Activated naive CD4-positive, alpha-beta T cell (primary cell): Measurements from ENCODE around the gene CPNE2.
"Not testable (repeated sequence)": the region's sequence is repeated elsewhere in the genome, so short reads cannot be mapped to it uniquely, and the experiment has no call there.

Experiments
- DNase-seq, 4 experiments: peaks; one replicate each; lab custom pipeline; 2025; lab: John Stamatoyannopoulos, UW

The CPNE2 gene

DNA sequence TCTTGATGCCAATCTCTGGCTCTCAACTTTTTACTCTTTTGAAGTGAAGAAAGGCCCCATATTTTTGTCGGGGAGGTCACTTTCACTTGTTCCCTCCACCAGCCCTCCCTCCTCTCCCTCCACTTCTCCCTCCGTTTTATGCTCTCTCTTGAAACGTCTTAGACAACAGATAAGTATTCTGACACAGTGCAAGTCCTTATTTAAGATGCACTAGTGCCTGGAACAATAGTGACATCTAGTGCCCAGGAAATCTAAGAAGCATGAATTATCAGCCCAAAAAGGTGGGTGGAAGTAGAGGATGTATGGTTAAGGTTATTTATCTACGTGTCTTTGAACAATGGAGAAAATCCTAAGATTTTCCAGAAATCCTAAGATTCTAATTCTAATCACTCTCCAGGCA lies 75.6 kb downstream of the CPNE2 start:
- DNase-seq = no peak

DNA sequence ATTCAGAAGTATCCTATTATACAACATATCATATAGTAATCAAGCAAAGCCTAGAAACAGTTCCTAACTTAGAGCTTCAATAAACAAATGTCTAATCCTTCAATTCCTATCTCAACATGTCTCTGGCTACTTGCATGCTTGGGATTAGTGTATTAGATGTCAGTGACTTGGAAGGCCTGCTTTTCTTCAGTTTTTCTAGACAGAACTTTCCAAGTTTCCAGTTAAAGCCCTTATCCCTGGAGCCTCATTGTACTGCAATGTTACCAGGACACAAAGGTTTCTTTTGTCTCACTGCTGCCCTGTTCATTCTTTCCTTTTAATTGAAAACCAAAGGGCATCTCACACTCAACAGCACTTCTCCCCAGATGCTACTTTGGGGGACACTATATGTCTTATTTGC lies 76.9 kb downstream of the CPNE2 start:
- DNase-seq = no peak

DNA sequence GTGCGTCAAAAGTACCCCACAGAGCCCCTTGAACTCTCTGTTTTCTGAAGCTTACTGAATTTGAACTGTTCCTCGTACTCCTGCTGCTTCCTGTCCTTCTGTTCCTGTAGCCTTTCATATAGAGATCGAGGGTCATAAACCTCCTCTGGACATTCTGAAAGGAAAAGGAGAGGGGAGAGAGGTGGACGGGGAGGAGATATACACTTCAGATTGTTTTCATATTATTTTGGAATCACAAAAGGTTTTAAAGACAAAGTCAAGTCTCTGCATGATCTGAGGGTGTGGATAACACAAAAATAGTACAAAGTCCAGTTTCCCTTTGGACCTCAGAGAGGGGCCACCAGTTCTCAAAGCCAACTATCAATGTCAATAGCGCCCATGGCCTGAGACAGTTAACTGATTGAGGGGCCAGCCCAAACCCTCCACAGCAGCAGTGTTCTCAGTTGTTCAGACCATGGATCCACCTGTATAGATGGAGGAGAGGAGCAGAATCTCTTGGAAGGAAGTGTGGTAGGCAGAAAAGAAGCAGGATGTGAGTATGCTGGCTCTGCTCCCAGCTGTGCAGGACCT lies 80.4 kb downstream of the CPNE2 start:
- no peak for DNase-seq

DNA sequence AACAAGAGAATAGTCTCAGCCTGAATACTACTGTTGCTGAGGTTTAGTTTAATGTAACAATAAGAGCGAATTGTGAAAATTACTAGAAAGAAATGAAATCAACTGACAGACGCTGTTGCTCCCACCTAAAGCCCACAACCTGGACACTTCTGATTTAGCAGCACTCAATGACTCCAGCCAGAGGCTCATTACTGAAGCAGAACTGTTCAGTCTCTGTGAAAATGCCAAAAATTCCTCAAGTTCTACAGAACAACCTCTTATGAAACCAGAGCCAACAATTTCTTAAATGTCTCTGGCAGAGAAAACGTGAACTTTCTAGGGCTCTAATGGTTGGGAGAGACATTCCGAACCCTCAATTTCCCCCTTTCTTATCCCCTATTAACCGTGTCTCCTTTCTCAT lies 83.5 kb downstream of the CPNE2 start:
- no peak for DNase-seq

DNA sequence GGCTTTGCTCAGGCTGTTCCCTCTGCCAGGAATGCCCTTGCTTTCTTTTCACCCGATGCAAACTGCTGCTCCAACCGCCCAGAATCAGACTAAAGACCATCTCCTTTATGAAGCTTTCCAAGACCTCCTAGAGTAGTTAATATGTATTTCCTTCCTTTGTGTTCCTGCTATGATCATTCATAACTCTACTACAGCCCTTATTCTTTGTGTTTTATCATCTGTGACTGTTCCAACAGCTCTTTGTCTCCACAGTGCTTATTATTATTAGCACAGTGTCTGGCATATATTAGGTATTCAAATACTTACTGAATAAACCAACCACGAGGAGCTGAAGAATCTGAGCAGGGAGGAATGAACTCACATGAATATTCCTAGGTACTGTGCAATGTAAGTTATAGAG lies 85.8 kb downstream of the CPNE2 start:
- DNase-seq = no peak

DNA sequence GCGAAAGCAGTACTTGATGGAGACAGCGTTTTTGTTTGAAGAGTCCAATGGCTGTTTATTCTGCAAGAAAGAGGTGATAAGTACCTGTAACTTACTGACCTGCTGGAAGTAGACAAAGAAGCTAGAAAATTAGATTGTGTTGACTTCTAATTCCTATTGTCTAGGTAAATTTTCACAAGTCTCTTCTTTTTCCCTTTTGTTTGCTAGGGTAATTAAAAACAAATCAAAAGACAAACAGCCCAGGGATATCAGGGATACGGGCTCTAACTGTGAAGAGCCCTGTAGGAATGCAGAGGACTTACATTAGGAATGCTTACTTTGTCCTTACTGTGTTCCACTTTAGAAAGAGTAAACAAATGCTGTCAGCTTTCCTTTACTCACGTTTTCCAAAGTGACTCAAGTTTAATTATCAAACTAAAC lies 86.4 kb downstream of the CPNE2 start:
- no peak for DNase-seq

DNA sequence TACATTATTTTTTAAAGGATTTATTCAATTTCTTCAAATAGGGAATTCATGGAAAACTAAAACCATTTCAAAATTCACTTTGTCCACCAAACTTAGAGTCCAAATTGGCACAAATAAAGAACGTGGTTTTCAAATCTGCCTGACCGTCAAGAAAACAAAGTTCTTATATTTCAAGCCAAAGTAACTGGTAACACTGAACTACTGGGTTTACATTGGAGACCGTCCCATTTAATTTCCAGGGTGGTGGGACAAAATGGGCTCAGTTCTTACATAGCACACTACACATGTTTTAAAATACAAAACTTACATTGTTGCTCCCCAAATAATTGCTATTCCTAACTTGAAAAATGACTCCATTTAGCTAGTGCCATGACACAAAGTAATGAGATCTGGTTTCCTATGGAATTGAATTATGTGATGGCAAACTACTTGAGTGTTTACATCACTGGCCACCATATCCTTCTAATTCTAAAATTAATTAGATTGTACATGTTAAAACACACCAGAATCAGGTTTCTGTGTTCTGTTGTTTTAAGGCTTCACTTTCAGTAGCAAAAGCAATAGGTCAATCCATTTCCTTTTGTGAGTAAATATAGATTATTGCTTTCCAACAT lies 86.9 kb downstream of the CPNE2 start:
- DNase-seq = no peak

DNA sequence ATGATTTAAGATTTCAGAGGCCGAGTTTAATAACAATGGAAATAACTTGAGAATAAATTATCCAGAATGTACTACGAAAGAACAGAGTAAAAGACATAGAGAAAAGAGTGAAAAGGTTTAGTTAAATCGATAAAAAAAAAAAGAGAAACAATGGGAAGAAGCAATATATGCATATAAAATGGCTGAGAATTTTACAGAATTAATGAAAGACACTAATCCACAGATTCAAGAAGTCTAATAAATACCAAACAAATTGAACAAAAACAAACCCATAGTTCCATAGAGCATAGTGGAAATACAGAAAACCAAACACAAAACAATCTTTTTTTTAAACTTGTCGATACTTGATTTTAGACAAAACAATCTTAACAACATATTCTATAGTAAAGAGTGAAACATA lies 91.7 kb downstream of the CPNE2 start:
- no peak for DNase-seq

DNA sequence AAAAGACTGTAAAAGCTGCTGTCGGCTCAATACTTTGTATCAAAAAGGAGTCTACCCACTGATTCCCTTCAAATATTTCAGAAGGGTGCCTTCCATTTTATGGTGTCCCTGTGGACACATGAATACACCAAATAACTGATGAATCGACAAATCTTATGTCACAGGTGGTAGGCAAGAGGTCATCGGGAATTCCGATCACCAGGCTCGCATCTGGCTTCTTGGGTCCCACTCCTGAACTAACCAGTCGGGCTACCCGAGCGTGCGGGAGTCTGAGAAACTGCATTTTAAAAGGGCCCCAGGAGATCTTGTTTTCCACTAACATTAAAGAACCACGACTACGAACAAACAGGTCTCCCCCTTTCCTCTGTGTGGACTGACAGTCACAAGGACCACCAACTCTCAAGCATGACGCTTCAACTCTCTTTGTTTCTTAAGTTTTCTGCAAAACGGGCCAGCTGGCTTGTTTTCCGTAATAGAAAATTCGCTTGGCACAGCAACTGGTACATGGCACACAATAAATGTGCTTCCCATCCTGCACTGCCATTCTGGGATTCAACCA lies 92.6 kb downstream of the CPNE2 start:
- no peak for DNase-seq

DNA sequence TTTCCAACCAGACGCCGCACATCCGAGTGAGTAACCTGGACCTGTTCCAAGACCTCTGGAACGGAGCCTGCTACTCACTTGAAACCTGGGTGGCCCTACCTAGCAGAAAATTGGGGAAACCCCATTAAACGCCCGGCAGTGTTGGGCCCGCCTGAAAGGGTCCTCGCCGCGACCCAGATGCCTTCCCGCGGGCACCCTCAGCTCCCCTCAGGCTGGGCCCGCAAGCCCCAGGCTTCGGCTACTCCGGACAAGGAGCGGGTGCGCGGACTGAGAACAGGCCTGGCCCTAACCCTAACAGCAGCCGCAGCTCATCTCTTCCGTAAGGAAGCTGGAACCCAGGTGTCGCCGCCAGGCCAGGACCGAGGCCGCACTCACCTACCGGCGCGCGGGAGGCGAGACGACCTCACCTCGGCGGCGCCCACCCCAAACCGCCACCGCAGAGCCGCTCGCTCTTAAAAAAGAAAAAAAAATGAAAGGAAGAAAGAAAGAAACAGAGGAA lies 93.1 kb downstream of the CPNE2 start:
- DNase-seq = peak in 1 of 4 experiments; percentile 24

DNA sequence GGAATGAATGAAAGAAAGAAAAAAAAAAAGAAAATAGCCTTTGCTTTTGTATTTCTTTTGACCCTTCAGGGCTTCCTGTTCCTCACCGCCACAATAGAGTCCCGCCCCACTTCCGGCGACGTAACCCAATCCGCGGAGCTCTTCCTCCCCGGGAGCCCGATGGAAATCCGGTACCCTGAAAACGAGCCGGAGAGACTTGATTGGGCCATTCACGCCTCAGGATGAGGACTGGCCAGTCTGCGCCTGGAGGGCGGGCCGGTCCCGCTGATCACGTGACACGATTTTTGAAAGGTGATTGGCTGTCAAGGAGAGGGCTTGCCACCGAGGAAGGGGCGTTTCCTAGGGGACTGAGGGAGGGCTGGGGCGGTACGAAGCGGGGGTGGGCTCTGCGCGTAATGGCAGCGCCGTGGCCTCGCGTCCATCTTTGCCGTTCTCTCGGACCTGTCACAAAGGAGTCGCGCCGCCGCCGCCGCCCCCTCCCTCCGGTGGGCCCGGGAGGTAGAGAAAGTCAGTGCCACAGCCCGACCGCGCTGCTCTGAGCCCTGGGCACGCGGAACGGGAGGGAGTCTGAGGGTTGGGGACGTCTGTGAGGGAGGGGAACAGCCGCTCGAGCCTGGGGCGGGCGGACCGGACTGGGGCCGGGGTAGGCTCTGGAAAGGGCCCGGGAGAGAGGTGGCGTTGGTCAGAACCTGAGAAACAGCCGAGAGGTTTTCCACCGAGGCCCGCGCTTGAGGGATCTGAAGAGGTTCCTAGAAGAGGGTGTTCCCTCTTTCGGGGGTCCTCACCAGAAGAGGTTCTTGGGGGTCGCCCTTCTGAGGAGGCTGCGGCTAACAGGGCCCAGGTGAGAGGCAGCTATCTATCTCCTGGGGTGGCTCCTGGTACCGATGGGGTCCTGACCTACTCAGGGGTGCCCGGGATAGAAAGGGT lies 93.8 kb downstream of the CPNE2 start, which contains the start of the genes PSME3IP1 and RSPRY1:
TSS of gene PSME3IP1 (minus strand) at position 95 of the 927 bp plus-strand sequence. CDS start 12,185 bp downstream, outside the sequence.
TSS of gene RSPRY1 (plus strand) at position 385 of the 927 bp plus-strand sequence. CDS start 18,330 bp downstream, outside the sequence.
- DNase-seq = peak; percentile 84 to 96 (median 95)

DNA sequence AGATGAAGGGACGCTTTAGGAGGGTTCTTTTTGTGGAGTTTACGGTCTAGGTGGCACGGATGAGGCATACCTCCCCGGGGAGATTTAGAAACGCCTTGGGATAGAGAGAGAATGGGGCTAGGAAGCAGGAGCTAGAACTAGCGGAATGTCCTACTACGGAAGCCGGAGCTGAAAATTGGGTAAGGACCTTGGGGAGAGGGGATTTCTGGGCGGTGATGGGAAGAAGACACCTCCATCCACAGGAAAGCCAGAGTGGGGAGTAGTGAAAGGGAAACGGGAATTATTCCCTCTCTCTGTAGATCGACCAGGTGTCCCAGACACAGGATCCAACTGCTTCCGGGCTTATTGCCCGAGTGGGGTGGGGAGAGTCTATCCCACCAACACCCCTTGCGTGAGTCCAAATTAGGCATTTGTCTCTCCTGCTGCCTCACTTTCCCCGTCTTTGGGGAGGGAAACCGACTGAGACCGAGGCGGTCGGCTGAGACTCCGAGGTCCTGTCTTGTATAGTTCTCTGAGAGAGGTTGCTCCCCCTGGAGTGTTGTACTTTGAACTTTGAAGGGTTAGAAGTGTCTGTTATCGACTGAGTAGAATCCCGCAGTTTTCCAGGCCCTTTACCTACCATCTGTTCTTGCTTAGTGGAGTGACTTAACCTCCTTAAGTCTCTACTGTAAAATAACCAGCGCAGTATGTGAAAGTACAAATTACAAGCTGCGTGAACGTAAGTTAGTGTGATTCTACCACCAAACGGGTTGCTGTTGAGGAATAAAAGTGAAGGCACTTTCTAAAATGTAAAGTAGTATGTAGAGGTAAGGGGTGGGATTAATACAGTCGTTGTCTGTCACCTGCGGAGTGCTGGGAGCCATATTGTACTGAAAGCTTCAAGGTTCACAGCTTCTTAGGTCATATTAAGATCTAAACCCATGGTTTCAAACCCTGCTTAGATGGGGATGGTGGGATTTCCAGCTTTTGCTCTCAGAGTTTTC lies 94.8 kb downstream of the CPNE2 start:
- peak in 1 of 4 experiments; percentile 2 for DNase-seq

DNA sequence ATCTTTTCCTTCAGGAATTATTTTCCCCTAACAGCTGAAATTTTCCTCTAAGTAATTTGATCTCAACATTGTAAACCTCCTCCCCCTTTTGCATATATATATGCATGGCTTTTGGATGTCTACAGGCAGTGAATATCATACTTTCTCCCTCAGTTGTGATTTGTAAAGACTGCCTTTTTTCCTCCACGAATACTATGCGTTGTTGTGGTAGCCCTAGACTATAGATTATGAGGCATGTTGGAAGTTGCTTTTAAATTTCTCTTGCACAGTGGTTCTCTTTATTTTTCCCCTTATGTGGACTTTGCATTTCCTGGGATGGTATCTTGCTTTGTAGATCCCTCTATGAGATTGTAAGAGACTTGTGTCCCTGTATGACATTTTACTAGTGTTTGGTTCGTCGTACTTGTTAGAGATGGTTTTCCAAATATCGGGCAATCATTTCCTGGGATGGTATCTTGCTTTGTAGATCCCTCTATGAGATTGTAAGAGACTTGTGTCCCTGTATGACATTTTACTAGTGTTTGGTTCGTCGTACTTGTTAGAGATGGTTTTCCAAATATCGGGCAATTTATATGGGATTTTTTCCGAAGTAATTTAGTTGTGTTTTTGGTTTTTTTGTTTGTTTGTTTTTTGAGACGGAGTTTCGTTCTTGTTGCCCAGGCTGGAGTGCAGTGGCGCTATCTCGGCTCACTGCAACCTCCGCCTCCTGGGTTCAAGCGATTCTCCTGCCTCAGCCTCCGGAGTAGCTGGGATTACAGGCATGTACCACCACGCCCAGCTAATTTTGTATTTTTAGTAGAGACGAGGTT lies 95.7 kb downstream of the CPNE2 start:
- not testable (repeated sequence) for DNase-seq

DNA sequence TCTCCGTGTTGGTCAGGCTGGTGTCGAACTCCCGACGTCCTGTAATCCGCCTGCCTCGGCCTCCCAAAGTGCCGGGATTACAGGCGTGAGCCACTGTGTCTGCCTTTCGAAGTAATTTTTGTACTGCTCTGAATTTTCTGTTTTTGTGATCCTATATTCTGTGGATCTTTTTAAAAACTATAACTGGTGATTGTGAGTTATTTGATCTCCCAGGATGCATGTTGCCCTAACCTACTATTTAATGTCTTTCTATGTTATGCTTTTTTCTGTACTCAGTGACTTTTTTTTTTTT lies 96.3 kb downstream of the CPNE2 start:
- DNase-seq = no peak

DNA sequence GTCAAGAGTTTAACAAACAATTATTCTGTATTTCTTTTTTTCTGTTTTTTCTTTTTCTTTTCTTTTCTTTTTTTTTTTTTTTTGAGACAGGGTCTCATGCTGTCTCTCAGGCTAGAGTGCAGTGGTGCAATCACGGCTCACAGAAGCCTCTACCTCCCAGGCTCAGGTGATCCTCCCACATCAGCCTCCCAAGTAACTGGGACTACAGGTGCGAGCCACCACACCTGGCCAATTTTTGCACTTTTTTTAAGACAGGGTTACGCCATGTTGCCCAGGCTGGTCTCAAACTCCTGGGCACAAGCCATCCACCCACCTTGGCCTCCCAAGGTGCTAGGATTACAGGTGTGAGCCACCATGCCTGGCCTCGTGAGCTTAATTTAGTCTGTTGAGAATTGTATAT lies 97.1 kb downstream of the CPNE2 start:
- DNase-seq = not testable (repeated sequence)

DNA sequence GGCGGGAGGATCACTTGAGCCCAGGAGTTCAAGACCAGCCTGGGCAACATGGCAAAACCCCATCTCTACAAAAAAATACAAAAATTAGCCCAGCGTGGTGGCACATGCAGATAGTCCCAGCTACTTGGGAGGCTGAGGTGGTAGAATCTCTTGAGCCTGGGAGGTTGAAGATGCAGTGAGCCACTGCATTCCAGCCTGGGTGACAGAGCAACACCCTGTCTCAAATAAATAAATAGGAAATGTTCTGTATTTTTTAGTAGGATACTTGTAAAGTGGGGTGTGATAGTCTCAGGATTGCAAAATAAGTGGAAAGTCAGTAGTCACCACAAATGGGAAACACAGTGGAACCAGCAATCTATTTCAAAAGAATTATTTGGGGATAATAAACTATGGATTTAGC lies 97.8 kb downstream of the CPNE2 start:
- DNase-seq = no peak

DNA sequence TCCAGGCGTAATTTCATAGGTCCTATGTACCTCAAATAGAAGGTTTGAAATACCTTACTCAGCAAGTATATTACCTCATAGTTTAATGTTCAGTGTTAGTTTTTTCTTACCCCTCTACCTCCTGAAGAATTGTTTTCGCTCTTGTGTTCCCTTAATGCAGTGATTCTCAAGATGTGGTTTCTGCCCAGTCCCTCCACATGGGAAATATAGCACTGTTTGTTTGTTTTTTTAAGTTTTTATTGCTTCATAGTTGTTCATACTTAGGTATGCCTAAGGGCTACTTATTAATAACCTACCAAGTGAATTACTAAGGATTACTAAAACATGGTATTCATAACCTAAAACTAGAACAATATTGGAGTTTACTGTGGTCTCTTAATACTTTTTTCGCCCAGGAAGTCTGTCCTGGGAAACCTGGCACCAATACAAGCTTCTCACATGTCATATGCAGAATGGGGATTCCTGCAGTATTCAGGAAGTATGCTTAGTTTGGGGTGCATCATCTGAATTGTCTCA lies 98.7 kb downstream of the CPNE2 start:
- no peak for DNase-seq

DNA sequence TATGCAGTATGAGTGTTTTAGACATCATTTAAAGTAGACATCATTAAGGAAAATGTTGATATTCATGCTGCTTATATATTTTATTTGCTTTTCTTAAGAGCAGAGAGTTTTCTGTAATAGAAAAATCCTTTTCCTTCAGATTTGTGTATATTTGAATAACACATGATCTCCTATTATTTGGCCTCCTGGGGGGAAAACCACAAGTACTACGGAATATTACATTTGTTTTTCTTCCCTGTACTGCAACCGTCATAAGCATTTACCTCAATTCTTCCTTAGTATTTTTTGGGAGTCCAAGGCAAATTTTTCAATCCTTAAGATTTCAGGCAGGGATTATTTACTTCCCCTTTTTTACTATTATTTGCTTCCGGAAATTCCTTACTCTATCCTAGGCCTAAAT lies 99.8 kb downstream of the CPNE2 start:
- DNase-seq = no peak

DNA sequence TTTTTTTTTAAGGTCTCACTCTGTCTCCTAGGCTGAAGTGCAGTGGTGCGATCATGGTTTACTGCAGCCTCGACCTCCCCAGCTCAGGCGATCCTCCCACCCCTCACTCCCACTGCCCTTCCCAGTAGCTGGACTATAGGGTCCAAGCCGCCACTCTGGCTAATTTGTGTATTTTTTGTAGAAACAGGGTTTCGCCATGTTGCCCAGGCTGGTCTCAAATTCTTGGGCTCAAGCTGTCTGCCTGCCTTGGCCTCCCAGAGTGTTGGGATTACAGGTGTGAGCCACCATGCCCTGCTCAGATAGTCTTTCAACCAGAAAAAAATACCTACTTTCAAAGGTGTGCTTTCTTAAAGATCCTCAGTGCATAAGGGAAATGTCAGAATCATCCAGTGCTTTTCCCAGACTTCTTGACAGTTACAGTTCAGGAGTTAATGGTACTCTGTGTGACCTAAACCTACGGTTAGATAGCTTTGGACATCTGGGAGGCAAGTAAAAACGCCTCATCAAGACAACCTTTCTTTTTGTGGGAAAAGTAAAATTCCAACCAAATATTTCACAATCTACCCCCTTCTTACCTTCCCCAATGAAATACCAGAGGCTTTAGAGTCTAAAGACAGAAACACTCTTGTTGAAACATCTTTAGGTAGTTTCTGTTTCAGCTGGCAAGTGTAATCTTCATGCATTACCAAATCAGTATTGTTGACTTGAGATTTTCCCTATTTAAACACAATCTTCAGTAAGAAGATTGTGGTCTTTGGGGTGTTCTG lies 100.5 kb downstream of the CPNE2 start:
- no peak for DNase-seq
